ENCODE data around the gene KLHL22. TPM values are rescaled to one million over a fixed set of nuclear protein-coding genes. Genes with fewer than 3 reads are reported as not detected.

KLHL22 gene
- total RNA-seq, 1 donor from 2014 or later: 14.3 TPM

- H3K27me3 ChIP-seq: no peaks in the 10 kb centered on the region
- no peak for DNase-seq (ENCODE audit: low spot score)
- no peak overlapping the region for H3K9ac ChIP-seq
- Mint-ChIP-seq H3K27ac (no peak overlapping the region), H3K4me1 (no peaks in the 10 kb centered on the region), H3K4me3 (no peak overlapping the region), H3K27me3 (ENCODE audit: insufficient read depth, low read depth) (peaks cover 4% of the 10 kb centered on the region), H3K36me3 (peaks cover 27% of the 10 kb centered on the region), H3K9me3 (no peaks in the 10 kb centered on the region)
- no peak overlapping the region for H3K4me3 ChIP-seq
- peaks cover 23% of the 10 kb centered on the region for H4K20me1 ChIP-seq (ENCODE audit: low read depth)
- H2AFZ ChIP-seq (replicated peaks): no peak overlapping the region
- no peak overlapping the region for H3K4me2 ChIP-seq
- H3K9me3 ChIP-seq (ENCODE audit: low read depth): no peaks in the 10 kb centered on the region
- H3K79me2 ChIP-seq (ENCODE audit: low read depth): peaks cover 9% of the 10 kb centered on the region
- no peak overlapping the region for H3K27ac ChIP-seq
- TF ChIP-seq CTCF (IDR thresholded peaks at IDR 0.05) (no peak), EZH2phosphoT487 (IDR thresholded peaks at IDR 0.05) (no peak), EZH2 (IDR thresholded peaks at IDR 0.05) (no peak)
- peaks cover 3% of the 10 kb centered on the region for H3K36me3 ChIP-seq
- H3K4me1 ChIP-seq: no peaks in the 10 kb centered on the region
- H3F3A ChIP-seq (ENCODE audit: low read depth): no peaks in the 10 kb centered on the region
Measured at GRCh38 chr22:20404881-20405280, 90.7 kb downstream of the KLHL22 start.

GRCh38 chr22:20403779-20404140 lies 91.8 kb downstream of the KLHL22 start:
- no peak overlapping the region for H3K4me2 ChIP-seq
- H2AFZ ChIP-seq (replicated peaks): no peak overlapping the region
- H3K79me2 ChIP-seq (ENCODE audit: low read depth): peaks cover 20% of the 10 kb centered on the region
- peaks cover 3% of the 10 kb centered on the region for H3K36me3 ChIP-seq
- H3F3A ChIP-seq (ENCODE audit: low read depth): no peaks in the 10 kb centered on the region
- Mint-ChIP-seq H3K36me3 (peaks cover 29% of the 10 kb centered on the region), H3K4me3 (no peak overlapping the region), H3K27me3 (ENCODE audit: insufficient read depth, low read depth) (peaks cover 2% of the 10 kb centered on the region), H3K9me3 (no peaks in the 10 kb centered on the region), H3K4me1 (peaks cover 3% of the 10 kb centered on the region), H3K27ac (no peak overlapping the region)
- H3K4me3 ChIP-seq: no peak overlapping the region
- no peaks in the 10 kb centered on the region for H3K9me3 ChIP-seq (ENCODE audit: low read depth)
- no peak for TF ChIP-seq CTCF (IDR thresholded peaks at IDR 0.05)
- no peak for TF ChIP-seq EZH2phosphoT487 (IDR thresholded peaks at IDR 0.05)
- no peak for TF ChIP-seq EZH2 (IDR thresholded peaks at IDR 0.05)
- DNase-seq (ENCODE audit: low spot score): no peak
- H4K20me1 ChIP-seq (ENCODE audit: low read depth): peaks cover 35% of the 10 kb centered on the region
- H3K4me1 ChIP-seq: no peaks in the 10 kb centered on the region
- no peak overlapping the region for H3K9ac ChIP-seq
- no peak overlapping the region for H3K27ac ChIP-seq
- no peaks in the 10 kb centered on the region for H3K27me3 ChIP-seq

- peaks cover 3% of the 10 kb centered on the region for H3K4me1 Mint-ChIP-seq
- H3K27ac Mint-ChIP-seq: no peak overlapping the region
- peaks cover 23% of the 10 kb centered on the region for H3K36me3 Mint-ChIP-seq
- Histone ChIP-seq H4K20me1 (ENCODE audit: low read depth) (peaks cover 40% of the 10 kb centered on the region), H3K4me3 (no peak overlapping the region), H3K27ac (no peak overlapping the region), H3K79me2 (ENCODE audit: low read depth) (peaks cover 26% of the 10 kb centered on the region), H3K27me3 (no peaks in the 10 kb centered on the region), H3F3A (ENCODE audit: low read depth) (no peaks in the 10 kb centered on the region), H3K4me1 (no peaks in the 10 kb centered on the region), H3K9me3 (ENCODE audit: low read depth) (no peaks in the 10 kb centered on the region), H3K36me3 (peaks cover under 1% of the 10 kb centered on the region), H3K4me2 (no peak overlapping the region), H2AFZ (replicated peaks) (no peak overlapping the region), H3K9ac (no peak overlapping the region)
- no peak overlapping the region for H3K4me3 Mint-ChIP-seq
- TF ChIP-seq CTCF (IDR thresholded peaks at IDR 0.05) (no peak), EZH2phosphoT487 (IDR thresholded peaks at IDR 0.05) (no peak), EZH2 (IDR thresholded peaks at IDR 0.05) (no peak)
- no peaks in the 10 kb centered on the region for H3K9me3 Mint-ChIP-seq
- DNase-seq (ENCODE audit: low spot score): no peak
- peaks cover 2% of the 10 kb centered on the region for H3K27me3 Mint-ChIP-seq (ENCODE audit: insufficient read depth, low read depth)
Measured at GRCh38 chr22:20402960-20403778, 92.4 kb downstream of the KLHL22 start.
